GM12891 (cell line): Measurements from ENCODE around the gene SMCO3.

Source experiments
- PAX5 ChIP-seq: IDR thresholded peaks from 2 replicates; pipeline ENCODE4 v1.6.1; 2011; ENCODE audit warnings: low read length, moderate library complexity, mild to moderate bottlenecking; ENCODE audit not compliant: insufficient read depth, severe bottlenecking
- POLR2A ChIP-seq: IDR thresholded peaks from 2 replicates; pipeline ENCODE4 v1.6.1; 2011; ENCODE audit warnings: low read depth, low read length, control low read depth
- POLR2AphosphoS5 ChIP-seq: IDR thresholded peaks from 2 replicates; pipeline ENCODE4 v1.6.1; 2011; ENCODE audit warnings: low read depth, low read length, control low read depth
- POU2F2 ChIP-seq: IDR thresholded peaks from 2 replicates; pipeline ENCODE4 v1.6.1; 2011; ENCODE audit warnings: low read depth, mild to moderate bottlenecking, control low read depth, low read length, moderate library complexity
- SPI1 ChIP-seq: IDR thresholded peaks from 2 replicates; pipeline ENCODE4 v1.6.1; 2011; ENCODE audit warnings: low read depth, low read length, control low read depth
- TAF1 ChIP-seq: IDR thresholded peaks from 2 replicates; pipeline ENCODE4 v1.6.1; 2011; ENCODE audit warnings: low read depth, low read length, control low read depth

DNA sequence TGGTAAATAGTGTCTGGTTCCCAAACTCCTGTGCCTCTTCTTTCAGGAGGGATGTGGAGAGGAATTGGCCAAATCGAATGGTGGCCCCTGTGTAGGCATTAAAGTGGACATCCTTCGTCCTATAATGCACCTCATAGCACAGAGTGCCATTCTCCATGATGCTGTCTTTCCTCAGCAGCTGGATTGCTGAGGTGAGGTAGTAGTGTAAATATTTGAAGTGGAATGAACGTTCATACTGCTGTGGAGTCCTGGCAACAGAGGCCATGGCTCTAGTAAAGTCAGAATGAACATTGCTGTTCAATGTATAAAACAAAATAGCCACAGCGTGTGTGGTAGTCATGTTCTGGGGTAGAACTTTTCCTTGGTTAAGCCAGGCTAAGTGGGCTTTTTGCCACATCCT, 26.6 kb upstream of the SMCO3 start:
- TF ChIP-seq POLR2AphosphoS5 (no peak), PAX5 (no peak), POLR2A (no peak), SPI1 (no peak), TAF1 (no peak), POU2F2 (no peak)
